GM12878 (cell line): ENCODE measurements around the gene IFNA14. TPM values are rescaled to one million over a fixed set of nuclear protein-coding genes. Genes with fewer than 3 reads are reported as not detected.

Source experiments
- ATAC-seq: fragments of 200-7000 bp; cut with Tn5 transposase; 3 replicates; pipeline ENCODE4 v1.9.1; 2020; ENCODE audit warnings: mild to moderate bottlenecking, moderate library complexity
- BruUV-seq: library from RNA; stranded (reverse); fragments of 400-500 nt; replicated peaks from 2 replicates; lab custom pipeline; 2021; lab: Mats Ljungman, UMichigan
- CTCF ChIA-PET: fragments of 300-600 bp; sonication (Branson Sonifier 250); formaldehyde crosslinking; extraction: SDS; loops from one replicate; lab custom pipeline; 2021; ENCODE audit warnings: inconsistent platforms; lab: Yijun Ruan, JAX
- POLR2A ChIA-PET: fragments of 350-600 bp; formaldehyde crosslinking; extraction: SDS; loops from one replicate; lab custom pipeline; 2021; ENCODE audit warnings: inconsistent platforms; lab: Charles Lee
- RAD21 ChIA-PET: fragments of 300-600 bp; sonication (Branson Sonifier 250); formaldehyde crosslinking; loops from one replicate; lab custom pipeline; 2023; ENCODE audit warnings: antibody characterized with exemption; ENCODE audit not compliant: unreplicated experiment; lab: Charles Lee
- SMC1A ChIA-PET: fragments of 300-600 bp; sonication (Branson Sonifier 250); formaldehyde crosslinking; loops from one replicate; lab custom pipeline; 2023; ENCODE audit not compliant: unreplicated experiment, uncharacterized antibody; lab: Charles Lee
- DNase-seq: peaks from one replicate; pipeline ENCODE4 v3.0.0-alpha.2; 2011; ENCODE audit warnings: low read depth, low spot score
- FAIRE-seq: peaks from 3 replicates; lab custom pipeline; 2011; peaks lifted over from hg19 to GRCh38; lab: Jason Lieb, UNC
- H2AFZ ChIP-seq: 2 replicates; pipeline ENCODE4 v1.6.0; 2011; ENCODE audit warnings: low read depth, low read length, control low read depth; ENCODE audit not compliant: control insufficient read depth
- H3K27ac ChIP-seq: 2 replicates; pipeline ENCODE4 v1.5.1; 2011; ENCODE audit warnings: control low read depth; ENCODE audit not compliant: control insufficient read depth, insufficient read depth
- H3K27me3 ChIP-seq, 2 experiments: replicated peaks in 1 of 2; 2 replicates each; pipeline versions ENCODE4 v1.6.0 to v1.6.1; 2011; ENCODE audit warnings: low read length in 1 of 2; ENCODE audit not compliant: control insufficient read depth in 2 of 2, insufficient read depth in 2 of 2
- H3K36me3 ChIP-seq, 2 experiments: 2 replicates each; pipeline ENCODE4 v1.5.1; 2011; ENCODE audit warnings: low read length in 1 of 2; ENCODE audit not compliant: control insufficient read depth in 2 of 2, insufficient read depth in 2 of 2
- H3K4me1 ChIP-seq: 2 replicates; pipeline ENCODE4 v1.6.1; 2011; ENCODE audit warnings: mild to moderate bottlenecking, low read length, moderate library complexity, mixed read lengths; ENCODE audit not compliant: control insufficient read depth, insufficient read depth
- H3K4me2 ChIP-seq: 2 replicates; pipeline ENCODE4 v1.6.0; 2011; ENCODE audit warnings: control low read depth; ENCODE audit not compliant: control insufficient read depth, insufficient read depth
- H3K4me3 ChIP-seq: fragments of 200-600 bp; sonication (generic); 2 replicates; pipeline ENCODE4 v1.5.1; 2016
- H3K79me2 ChIP-seq: 2 replicates; pipeline ENCODE4 v1.6.0; 2011; ENCODE audit warnings: low read length; ENCODE audit not compliant: control insufficient read depth, insufficient read depth
- H3K9ac ChIP-seq: 2 replicates; pipeline ENCODE4 v1.8.0; 2011; ENCODE audit warnings: low read length, control low read depth, mixed read lengths; ENCODE audit not compliant: control insufficient read depth, insufficient read depth
- H3K9me3 ChIP-seq: replicated peaks from 3 replicates; pipeline ENCODE4 v1.5.1; 2011; ENCODE audit warnings: mild to moderate bottlenecking, low read length; ENCODE audit not compliant: control insufficient read depth, insufficient read depth
- H4K20me1 ChIP-seq: 2 replicates; pipeline ENCODE4 v1.6.0; 2011; ENCODE audit not compliant: control insufficient read depth, insufficient read depth
- CEBPZ ChIP-seq: fragments of 150-350 bp; IDR thresholded peaks from 2 replicates; pipeline ENCODE4 v1.6.1; 2016; ENCODE audit warnings: low read depth, low read length
- PAX5 ChIP-seq: IDR thresholded peaks from 2 replicates; pipeline ENCODE4 v1.6.1; 2011; ENCODE audit warnings: low read depth, low read length, borderline replicate concordance
- RAD51 ChIP-seq: fragments of 450-650 bp; IDR thresholded peaks from 2 replicates; pipeline ENCODE4 v1.6.1; 2016; ENCODE audit warnings: moderate library complexity, mild to moderate bottlenecking, inconsistent platforms
- SP1 ChIP-seq: IDR thresholded peaks from one replicate; pipeline ENCODE4 v1.6.1; 2011; ENCODE audit warnings: low read depth, low read length
- ZNF592 ChIP-seq: fragments of 450-650 bp; IDR thresholded peaks from 2 replicates; pipeline ENCODE4 v1.6.1; 2017; ENCODE audit warnings: mild to moderate bottlenecking, moderate library complexity
- WGBS: methylation state at CpG from one replicate; pipeline ENCODE4 v1.1.6; 2016; ENCODE audit warnings: low lambda C conversion rate; ENCODE audit not compliant: insufficient replicate concordance, insufficient coverage; ENCODE audit errors: missing lambda C conversion rate; 5-methylcytosine and 5-hydroxymethylcytosine counted together
- in situ Hi-C: fragments of 300-500 bp; cut with MboI; formaldehyde crosslinking; loops from 9 replicates; pipeline ENCODE4 v1.14.3; 2018; ENCODE audit warnings: mixed read lengths
- intact Hi-C: fragments of 100-400 bp; cut with micrococcal nuclease; formaldehyde crosslinking; loops from one replicate; pipeline ENCODE4 v1.14.2; 2022; ENCODE audit not compliant: unreplicated experiment
- polyA plus RNA-seq, 11 experiments: library from polyadenylated mRNA; depleted of rRNA in 4 of 11; unstranded in 6 of 11; stranded (reverse) in 5 of 11; fragments of >200 nt; fragmentation: Nextera tagmentation in 4 of 11; fragmentation: Illumina TruSeq in 1 of 11; extraction: Ambion mirVana in 4 of 11; extraction: Trizol in 1 of 11; gene quantifications; 1 replicate in 1 of 11; 2 replicates in 10 of 11; pipeline versions ENCODE4 v1.2.1 to v1.2.3, GENCODE V29; 2011 to 2016; ENCODE audit warnings: inconsistent platforms in 2 of 11, missing spikeins in 2 of 11, low read depth in 1 of 11
- total RNA-seq, 4 experiments: library from RNA; depleted of rRNA in 3 of 4; stranded (reverse); fragments of >200 nt in 3 of 4; fragmentation: Illumina TruSeq in 1 of 4; extraction: Trizol in 1 of 4; gene quantifications; 2 replicates each; pipeline versions ENCODE4 v1.2.1 to v1.2.3, GENCODE V29; 2013 to 2021

Gene IFNA14
- total and polyA plus RNA-seq, 10 of the 15 experiments (the other 5 are each of a cell fraction or from before 2014, with no cell fraction given), result not detected

- TF ChIP-seq CEBPZ (no peak), SP1 (no peak), RAD51 (no peak), PAX5 (no peak)
Measured at GRCh38 chr9:21286659-21287058, 46.9 kb upstream of the IFNA14 start (continued).

- Histone ChIP-seq H3K9me3 (no peaks in the 10 kb centered on the region), H3K9ac (no peak overlapping the region), H3K27ac (no peak overlapping the region), H3K27me3 (no peaks in the 10 kb centered on the region), H3K36me3 (no peaks in the 10 kb centered on the region), H2AFZ (no peak overlapping the region), H3K79me2 (no peaks in the 10 kb centered on the region), H4K20me1 (no peaks in the 10 kb centered on the region), H3K4me2 (no peak overlapping the region), H3K4me3 (no peak overlapping the region), H3K4me1 (no peaks in the 10 kb centered on the region)
- no peak for TF ChIP-seq ZNF592
- RAD21 ChIA-PET, result no interaction called here
- FAIRE-seq (no peak), ATAC-seq (no peak), DNase-seq (no peak)
- intact Hi-C loops, result no loop called here
- in situ Hi-C loops, result no loop called here
- no TSS peak for BruUV-seq
- 26% methylated on average over 5 of the region's 5 CpGs for WGBS
- CTCF ChIA-PET, result interaction anchor here (1.0 kb wide), 1 partner anchor 8 kb away, joined by 3 read pairs; no protein-coding TSS in a partner anchor
- POLR2A ChIA-PET, result no interaction called here
- SMC1A ChIA-PET, result interaction anchor here (0.6 kb wide), 1 partner anchor 33 kb away, joined by 4 read pairs; no protein-coding TSS in a partner anchor
Measured at GRCh38 chr9:21286099-21286498, 46.3 kb upstream of the IFNA14 start.
